SHP77 treated with DMSO at 0.1 percent for 48 hours (cell line): ENCODE results near the gene APOL5.

ENCODE experiments used
- DNase-seq: peaks from one replicate; lab custom pipeline; 2025; lab: John Stamatoyannopoulos, UW

The APOL5 gene

GRCh38 chr22:35742342-35743100, 24.8 kb downstream of the APOL5 start:
- no peak for DNase-seq

GRCh38 chr22:35743326-35743860, 25.7 kb downstream of the APOL5 start:
- no peak for DNase-seq

GRCh38 chr22:35746248-35746647, 28.6 kb downstream of the APOL5 start:
- DNase-seq = no peak

- DNase-seq = no peak
Measured at GRCh38 chr22:35746946-35747703, 29.5 kb downstream of the APOL5 start.

GRCh38 chr22:35749808-35750207, 32.1 kb downstream of the APOL5 start:
- no peak for DNase-seq

- DNase-seq = no peak
Measured at GRCh38 chr22:35752006-35752862, 34.6 kb downstream of the APOL5 start.

GRCh38 chr22:35752863-35753189, 35.2 kb downstream of the APOL5 start:
- no peak for DNase-seq

GRCh38 chr22:35754761-35755160, 37.1 kb downstream of the APOL5 start:
- no peak for DNase-seq

- DNase-seq = no peak
Measured at GRCh38 chr22:35756722-35757121, 39.0 kb downstream of the APOL5 start.

GRCh38 chr22:35758394-35758793, 40.7 kb downstream of the APOL5 start:
- no peak for DNase-seq

- no peak for DNase-seq
Measured at GRCh38 chr22:35761037-35761436, 43.4 kb downstream of the APOL5 start.

- no peak for DNase-seq
Measured at GRCh38 chr22:35766654-35767580, 49.2 kb downstream of the APOL5 start.

- no peak for DNase-seq
Measured at GRCh38 chr22:35769974-35770373, 52.3 kb downstream of the APOL5 start.

- DNase-seq = no peak
Measured at GRCh38 chr22:35775339-35775738, 57.7 kb downstream of the APOL5 start.

- no peak for DNase-seq
Measured at GRCh38 chr22:35777335-35777975, 59.8 kb downstream of the APOL5 start.
